Measurements from ENCODE around the gene SAAL1.

SAAL1 gene

GRCh38 chr11:18064450-18065054 is 41.3 kb downstream of the SAAL1 start:
- DNase-seq (ENCODE audit: low read depth, low spot score), result no peak
- H3K9me3 ChIP-seq (ENCODE audit: insufficient read depth, low read length), result no peaks in the 10 kb centered on the region
- no peaks in the 10 kb centered on the region for H3K4me1 ChIP-seq (ENCODE audit: insufficient read depth, insufficient read length)
- no peaks in the 10 kb centered on the region for H3K27me3 ChIP-seq (ENCODE audit: insufficient read depth, insufficient read length)
- no peak overlapping the region for H3K9ac ChIP-seq (ENCODE audit: insufficient read length, low read depth)
- no peaks in the 10 kb centered on the region for H3K36me3 ChIP-seq (ENCODE audit: insufficient read depth, insufficient read length, low read length)
- H3K4me3 ChIP-seq (ENCODE audit: insufficient read length, low read depth), result no peak overlapping the region
- TF ChIP-seq ZNF274 (IDR thresholded peaks at IDR 0.05; ENCODE audit: low read depth, low read length) (no peak), YY1 (IDR thresholded peaks at IDR 0.05; ENCODE audit: insufficient read depth, insufficient read length) (no peak), SUZ12 (IDR thresholded peaks at IDR 0.05; ENCODE audit: extremely low read depth, insufficient read depth, insufficient read length) (no peak)

GRCh38 chr11:18063862-18064434 is 41.9 kb downstream of the SAAL1 start:
- no peak for TF ChIP-seq YY1 (IDR thresholded peaks at IDR 0.05; ENCODE audit: insufficient read depth, insufficient read length)
- TF ChIP-seq ZNF274 (IDR thresholded peaks at IDR 0.05; ENCODE audit: low read depth, low read length), result no peak
- no peak for TF ChIP-seq SUZ12 (IDR thresholded peaks at IDR 0.05; ENCODE audit: extremely low read depth, insufficient read depth, insufficient read length)
- DNase-seq (ENCODE audit: low read depth, low spot score), result no peak
- Histone ChIP-seq H3K36me3 (ENCODE audit: insufficient read depth, insufficient read length, low read length) (no peaks in the 10 kb centered on the region), H3K9me3 (ENCODE audit: insufficient read depth, low read length) (no peaks in the 10 kb centered on the region), H3K4me1 (ENCODE audit: insufficient read depth, insufficient read length) (no peaks in the 10 kb centered on the region), H3K4me3 (ENCODE audit: insufficient read length, low read depth) (no peak overlapping the region), H3K9ac (ENCODE audit: insufficient read length, low read depth) (no peak overlapping the region), H3K27me3 (ENCODE audit: insufficient read depth, insufficient read length) (no peaks in the 10 kb centered on the region)

- no peak for DNase-seq (ENCODE audit: low read depth, low spot score)
- H3K9ac ChIP-seq (ENCODE audit: insufficient read length, low read depth), result no peak overlapping the region
- no peaks in the 10 kb centered on the region for H3K36me3 ChIP-seq (ENCODE audit: insufficient read depth, insufficient read length, low read length)
- no peak overlapping the region for H3K4me3 ChIP-seq (ENCODE audit: insufficient read length, low read depth)
- TF ChIP-seq ZNF274 (IDR thresholded peaks at IDR 0.05; ENCODE audit: low read depth, low read length), result no peak
- TF ChIP-seq YY1 (IDR thresholded peaks at IDR 0.05; ENCODE audit: insufficient read depth, insufficient read length), result no peak
- no peak for TF ChIP-seq SUZ12 (IDR thresholded peaks at IDR 0.05; ENCODE audit: extremely low read depth, insufficient read depth, insufficient read length)
- no peaks in the 10 kb centered on the region for H3K4me1 ChIP-seq (ENCODE audit: insufficient read depth, insufficient read length)
- no peaks in the 10 kb centered on the region for H3K9me3 ChIP-seq (ENCODE audit: insufficient read depth, low read length)
- H3K27me3 ChIP-seq (ENCODE audit: insufficient read depth, insufficient read length), result no peaks in the 10 kb centered on the region
Measured at GRCh38 chr11:18063125-18063524, 42.8 kb downstream of the SAAL1 start.

GRCh38 chr11:18061351-18061750 is 44.5 kb downstream of the SAAL1 start:
- Histone ChIP-seq H3K4me3 (ENCODE audit: insufficient read length, low read depth) (no peak overlapping the region), H3K36me3 (ENCODE audit: insufficient read depth, insufficient read length, low read length) (no peaks in the 10 kb centered on the region), H3K4me1 (ENCODE audit: insufficient read depth, insufficient read length) (no peaks in the 10 kb centered on the region), H3K27me3 (ENCODE audit: insufficient read depth, insufficient read length) (no peaks in the 10 kb centered on the region), H3K9ac (ENCODE audit: insufficient read length, low read depth) (no peak overlapping the region), H3K9me3 (ENCODE audit: insufficient read depth, low read length) (no peaks in the 10 kb centered on the region)
- DNase-seq (ENCODE audit: low read depth, low spot score), result no peak
- TF ChIP-seq YY1 (IDR thresholded peaks at IDR 0.05; ENCODE audit: insufficient read depth, insufficient read length), result no peak
- TF ChIP-seq SUZ12 (IDR thresholded peaks at IDR 0.05; ENCODE audit: extremely low read depth, insufficient read depth, insufficient read length), result no peak
- no peak for TF ChIP-seq ZNF274 (IDR thresholded peaks at IDR 0.05; ENCODE audit: low read depth, low read length)

GRCh38 chr11:18056561-18057181 is 49.2 kb downstream of the SAAL1 start:
- no peak for DNase-seq (ENCODE audit: low read depth, low spot score)
- no peaks in the 10 kb centered on the region for H3K36me3 ChIP-seq (ENCODE audit: insufficient read depth, insufficient read length, low read length)
- TF ChIP-seq ZNF274 (IDR thresholded peaks at IDR 0.05; ENCODE audit: low read depth, low read length) (no peak), SUZ12 (IDR thresholded peaks at IDR 0.05; ENCODE audit: extremely low read depth, insufficient read depth, insufficient read length) (no peak), YY1 (IDR thresholded peaks at IDR 0.05; ENCODE audit: insufficient read depth, insufficient read length) (no peak)

GRCh38 chr11:18054511-18055103 is 51.3 kb downstream of the SAAL1 start:
- DNase-seq (ENCODE audit: low read depth, low spot score), result no peak
- H3K9me3 ChIP-seq (ENCODE audit: insufficient read depth, low read length), result no peaks in the 10 kb centered on the region
- no peak overlapping the region for H3K9ac ChIP-seq (ENCODE audit: insufficient read length, low read depth)
- TF ChIP-seq YY1 (IDR thresholded peaks at IDR 0.05; ENCODE audit: insufficient read depth, insufficient read length) (no peak), SUZ12 (IDR thresholded peaks at IDR 0.05; ENCODE audit: extremely low read depth, insufficient read depth, insufficient read length) (no peak), ZNF274 (IDR thresholded peaks at IDR 0.05; ENCODE audit: low read depth, low read length) (no peak)
- no peak overlapping the region for H3K4me3 ChIP-seq (ENCODE audit: insufficient read length, low read depth)
- H3K36me3 ChIP-seq (ENCODE audit: insufficient read depth, insufficient read length, low read length), result no peaks in the 10 kb centered on the region
- H3K4me1 ChIP-seq (ENCODE audit: insufficient read depth, insufficient read length), result no peaks in the 10 kb centered on the region
- H3K27me3 ChIP-seq (ENCODE audit: insufficient read depth, insufficient read length), result no peaks in the 10 kb centered on the region

More at GRCh38 chr11:18056561-18057181, 49.2 kb downstream of the SAAL1 start:
- Histone ChIP-seq H3K4me1 (ENCODE audit: insufficient read depth, insufficient read length) (no peaks in the 10 kb centered on the region), H3K27me3 (ENCODE audit: insufficient read depth, insufficient read length) (no peaks in the 10 kb centered on the region), H3K9me3 (ENCODE audit: insufficient read depth, low read length) (no peaks in the 10 kb centered on the region), H3K4me3 (ENCODE audit: insufficient read length, low read depth) (no peak overlapping the region), H3K9ac (ENCODE audit: insufficient read length, low read depth) (no peak overlapping the region)

- Histone ChIP-seq H3K9me3 (ENCODE audit: insufficient read depth, low read length) (no peaks in the 10 kb centered on the region), H3K4me1 (ENCODE audit: insufficient read depth, insufficient read length) (no peaks in the 10 kb centered on the region), H3K27me3 (ENCODE audit: insufficient read depth, insufficient read length) (peaks cover 18% of the 10 kb centered on the region), H3K9ac (ENCODE audit: insufficient read length, low read depth) (no peak overlapping the region), H3K36me3 (ENCODE audit: insufficient read depth, insufficient read length, low read length) (no peaks in the 10 kb centered on the region), H3K4me3 (ENCODE audit: insufficient read length, low read depth) (no peak overlapping the region)
- TF ChIP-seq SUZ12 (IDR thresholded peaks at IDR 0.05; ENCODE audit: extremely low read depth, insufficient read depth, insufficient read length) (no peak), ZNF274 (IDR thresholded peaks at IDR 0.05; ENCODE audit: low read depth, low read length) (no peak), YY1 (IDR thresholded peaks at IDR 0.05; ENCODE audit: insufficient read depth, insufficient read length) (no peak)
- DNase-seq (ENCODE audit: low read depth, low spot score), result no peak
Measured at GRCh38 chr11:18050848-18051247, 55.0 kb downstream of the SAAL1 start.

Measured in NT2/D1 (cell line).